Activated T-cell treated with anti-CD3 and anti-CD28 coated beads, Interleukin-2, amount 50 U/mL, for 48 hours (primary cell): Measurements from ENCODE around the gene CCDC136.

Experiments used
- DNase-seq, 2 experiments: peaks; one replicate each; pipeline ENCODE4 v3.0.0-alpha.2; 2020

Gene CCDC136

GRCh38 chr7:128846781-128847444 lies 55.1 kb downstream of the CCDC136 start:
- no peak for DNase-seq

- no peak for DNase-seq
Observed at GRCh38 chr7:128847721-128848211, 56.0 kb downstream of the CCDC136 start.

- DNase-seq: no peak
Observed at GRCh38 chr7:128848289-128849155, 56.8 kb downstream of the CCDC136 start.

GRCh38 chr7:128849156-128849515 lies 57.4 kb downstream of the CCDC136 start:
- DNase-seq: no peak

- no peak for DNase-seq
Observed at GRCh38 chr7:128849804-128850490, 58.2 kb downstream of the CCDC136 start.

GRCh38 chr7:128852537-128853254 lies 60.9 kb downstream of the CCDC136 start:
- DNase-seq: no peak

- DNase-seq: no peak
Observed at GRCh38 chr7:128853799-128854198, 62.0 kb downstream of the CCDC136 start.

GRCh38 chr7:128854396-128854795 lies 62.6 kb downstream of the CCDC136 start:
- DNase-seq: no peak

- no peak for DNase-seq
Observed at GRCh38 chr7:128855559-128855958, 63.8 kb downstream of the CCDC136 start.

- DNase-seq: no peak
Observed at GRCh38 chr7:128856001-128856718, 64.4 kb downstream of the CCDC136 start.

GRCh38 chr7:128858380-128859231 lies 66.8 kb downstream of the CCDC136 start:
- DNase-seq: no peak

GRCh38 chr7:128859232-128860157 lies 67.7 kb downstream of the CCDC136 start:
- DNase-seq: no peak

GRCh38 chr7:128860158-128861073 lies 68.6 kb downstream of the CCDC136 start:
- DNase-seq: no peak

- DNase-seq: peak in 1 of 2 experiments; percentile 18
Observed at GRCh38 chr7:128861957-128862570, 70.3 kb downstream of the CCDC136 start.

GRCh38 chr7:128862571-128863432 lies 71.0 kb downstream of the CCDC136 start, which contains the start of gene ATP6V1F:
ATP6V1F (plus strand) TSS chr7:128862856; CDS start chr7:128862905, 49 bp downstream.
- peak; percentile 100 for DNase-seq

GRCh38 chr7:128863433-128863989 lies 71.7 kb downstream of the CCDC136 start:
- peak; percentile 69 to 71 for DNase-seq

GRCh38 chr7:128865303-128865702 lies 73.5 kb downstream of the CCDC136 start:
- DNase-seq: no peak
